PC-3 (cell line): Measurements from ENCODE around the gene GP1BA. TPM values are rescaled to one million over a fixed set of nuclear protein-coding genes. Genes with fewer than 3 reads are reported as not detected.

Source experiments
- ATAC-seq: fragments of 200-7000 bp; cut with Tn5 transposase; 2 replicates; pipeline ENCODE4 v1.9.1; 2020; ENCODE audit warnings: mild to moderate bottlenecking, moderate library complexity
- BruUV-seq: library from RNA; stranded (reverse); fragments of 400-500 nt; replicated peaks from 2 replicates; lab custom pipeline; 2021; lab: Mats Ljungman, UMichigan
- CTCF ChIA-PET: fragments of 300-600 bp; sonication (Branson Sonifier 250); formaldehyde crosslinking; loops from one replicate; lab custom pipeline; 2022; ENCODE audit warnings: antibody characterized with exemption; lab: Charles Lee
- POLR2A ChIA-PET: fragments of 300-600 bp; sonication (Branson Sonifier 250); formaldehyde crosslinking; loops from one replicate; lab custom pipeline; 2022; ENCODE audit warnings: antibody characterized with exemption; ENCODE audit not compliant: unreplicated experiment; lab: Charles Lee
- DNase-seq: peaks from one replicate; pipeline ENCODE4 v3.0.0-alpha.2; 2015
- H2AFZ ChIP-seq: fragments of 300-600 bp; sonication (generic); 2 replicates; pipeline ENCODE4 v1.6.0; 2016; ENCODE audit warnings: antibody characterized with exemption, low read length
- H3F3A ChIP-seq: fragments of 300-600 bp; sonication (generic); one replicate; pipeline ENCODE4 v1.6.0; 2017; ENCODE audit warnings: antibody characterized with exemption, low read length, control low read depth, mild to moderate bottlenecking; ENCODE audit not compliant: unreplicated experiment
- H3K27ac ChIP-seq: fragments of 300-600 bp; sonication (generic); 2 replicates; pipeline ENCODE4 v1.5.1; 2016; ENCODE audit warnings: mild to moderate bottlenecking, low read length
- H3K27me3 ChIP-seq: fragments of 300-600 bp; sonication (generic); 2 replicates; pipeline ENCODE4 v1.6.1; 2016; ENCODE audit warnings: low read length, mixed read lengths
- H3K36me3 ChIP-seq: fragments of 300-600 bp; sonication (generic); 2 replicates; pipeline ENCODE4 v1.6.1; 2016; ENCODE audit warnings: low read depth, mixed run types, low read length, mixed read lengths
- H3K4me1 ChIP-seq: fragments of 300-600 bp; sonication (generic); 2 replicates; pipeline ENCODE4 v1.5.1; 2016; ENCODE audit warnings: low read length; ENCODE audit not compliant: insufficient read depth
- H3K4me2 ChIP-seq: fragments of 300-600 bp; sonication (generic); 2 replicates; pipeline ENCODE4 v1.6.0; 2016; ENCODE audit warnings: low read length
- H3K4me3 ChIP-seq: fragments of 300-600 bp; sonication (generic); 2 replicates; pipeline ENCODE4 v1.5.1; 2016; ENCODE audit warnings: mild to moderate bottlenecking, low read length, mixed read lengths
- H3K79me2 ChIP-seq: fragments of 300-600 bp; sonication (generic); 2 replicates; pipeline ENCODE4 v1.6.1; 2017; ENCODE audit warnings: low read length, mixed read lengths
- H3K9ac ChIP-seq: fragments of 300-600 bp; sonication (generic); 2 replicates; pipeline ENCODE4 v1.6.0; 2016; ENCODE audit warnings: mild to moderate bottlenecking, low read length
- H3K9me2 ChIP-seq: fragments of 300-600 bp; sonication (generic); replicated peaks from 2 replicates; pipeline ENCODE4 v1.6.1; 2016; ENCODE audit warnings: mixed run types, low read length, mixed read lengths
- H3K9me3 ChIP-seq: fragments of 300-600 bp; sonication (generic); 2 replicates; pipeline ENCODE4 v1.6.1; 2016; ENCODE audit warnings: low read length, mixed read lengths
- H4K20me1 ChIP-seq: fragments of 300-600 bp; sonication (generic); 2 replicates; pipeline ENCODE4 v1.6.1; 2016; ENCODE audit warnings: low read length, mixed read lengths
- CTCF ChIP-seq: fragments of 300-600 bp; sonication (generic); conservative IDR thresholded peaks from 2 replicates; pipeline ENCODE4 v1.5.1; 2017; ENCODE audit warnings: antibody characterized with exemption, low read depth, mild to moderate bottlenecking, low read length
- EZH2 ChIP-seq: fragments of 300-600 bp; sonication (generic); IDR thresholded peaks from one replicate; pipeline ENCODE4 v1.6.1; 2017; ENCODE audit warnings: antibody characterized with exemption, mild to moderate bottlenecking, low read length; ENCODE audit not compliant: unreplicated experiment
- EZH2phosphoT487 ChIP-seq: fragments of 300-600 bp; sonication (generic); IDR thresholded peaks from 2 replicates; pipeline ENCODE4 v1.6.1; 2018; ENCODE audit warnings: mild to moderate bottlenecking, antibody characterized with exemption, low read length, borderline replicate concordance
- intact Hi-C: fragments of 100-400 bp; cut with micrococcal nuclease; formaldehyde crosslinking; loops from 2 replicates; pipeline ENCODE4 v1.9.0; 2023
- total RNA-seq: library from RNA; depleted of rRNA; stranded (reverse); fragments of >200 nt; gene quantifications from 2 replicates; pipeline ENCODE4 v1.2.3, GENCODE V29; 2014

The GP1BA gene
- total RNA-seq, 1 experiment from 2014 or later: not detected

GRCh38 chr17:4946312-4946976, 14.4 kb downstream of the GP1BA start:
- Histone ChIP-seq H3K4me1 (peaks cover 36% of the 10 kb centered on the region), H3K4me2 (peak overlapping the region; percentile 98), H2AFZ (no peak overlapping the region), H3F3A (no peaks in the 10 kb centered on the region), H3K9me3 (no peaks in the 10 kb centered on the region), H3K9me2 (no peaks in the 10 kb centered on the region), H3K27me3 (no peaks in the 10 kb centered on the region), H3K27ac (peak overlapping the region; percentile 28), H3K4me3 (peak overlapping the region; percentile 90), H3K36me3 (peaks cover 28% of the 10 kb centered on the region), H3K79me2 (peaks cover 71% of the 10 kb centered on the region), H3K9ac (peak overlapping the region; percentile 93), H4K20me1 (peaks cover 26% of the 10 kb centered on the region)
- no peak for DNase-seq
- ChIA-PET POLR2A (no interaction called here), CTCF (no interaction called here)
- intact Hi-C loops: loop anchor here (2.0 kb wide), 1 partner anchor 50 kb away; the partner anchor contains the start of genes INCA1 and KIF1C
- TF ChIP-seq CTCF (no peak), EZH2 (no peak), EZH2phosphoT487 (no peak)
- ATAC-seq: no peak
- BruUV-seq: TSS peak; percentile 56

GRCh38 chr17:4947010-4947410, 14.9 kb downstream of the GP1BA start:
- Histone ChIP-seq H3K4me3 (peak overlapping the region; percentile 90), H3K27ac (peak overlapping the region; percentile 28), H4K20me1 (peaks cover 26% of the 10 kb centered on the region), H3K9ac (peak overlapping the region; percentile 93), H2AFZ (no peak overlapping the region), H3K9me3 (no peaks in the 10 kb centered on the region), H3K79me2 (peaks cover 66% of the 10 kb centered on the region), H3K36me3 (peaks cover 28% of the 10 kb centered on the region), H3K4me1 (peaks cover 31% of the 10 kb centered on the region), H3K27me3 (no peaks in the 10 kb centered on the region), H3K9me2 (no peaks in the 10 kb centered on the region), H3F3A (no peaks in the 10 kb centered on the region), H3K4me2 (peak overlapping the region; percentile 98)
- ChIA-PET CTCF (no interaction called here), POLR2A (no interaction called here)
- TF ChIP-seq EZH2phosphoT487: no peak
- no peak for TF ChIP-seq EZH2
- TF ChIP-seq CTCF: no peak
- no peak for DNase-seq
- ATAC-seq: no peak
- no TSS peak for BruUV-seq
- intact Hi-C loops: loop anchor here (2.0 kb wide), 1 partner anchor 50 kb away; the partner anchor contains the start of genes INCA1 and KIF1C
